Stomach (tissue), 4 donors: ENCODE measurements around the gene OR56B4.

ENCODE experiments used
- POLR2AphosphoS5 ChIP-seq, 3 donors: sonication (generic); formaldehyde crosslinking; IDR thresholded peaks; one replicate each; pipeline ENCODE4 v1.6.1; 2016; ENCODE audit warnings: antibody characterized with exemption in 3 of 3
- TF ChIP-seq, protein P1 (sequence below), 7 experiments: fragments of 450-650 bp in 4 of 7; fragments of 200-600 bp in 3 of 7; sonication (generic) in 3 of 7; IDR thresholded peaks; one replicate each; pipeline ENCODE4 v1.5.1; 2016 to 2019; ENCODE audit warnings: antibody characterized with exemption in 7 of 7, control low read depth in 2 of 7, mild to moderate bottlenecking in 1 of 7

DNA sequence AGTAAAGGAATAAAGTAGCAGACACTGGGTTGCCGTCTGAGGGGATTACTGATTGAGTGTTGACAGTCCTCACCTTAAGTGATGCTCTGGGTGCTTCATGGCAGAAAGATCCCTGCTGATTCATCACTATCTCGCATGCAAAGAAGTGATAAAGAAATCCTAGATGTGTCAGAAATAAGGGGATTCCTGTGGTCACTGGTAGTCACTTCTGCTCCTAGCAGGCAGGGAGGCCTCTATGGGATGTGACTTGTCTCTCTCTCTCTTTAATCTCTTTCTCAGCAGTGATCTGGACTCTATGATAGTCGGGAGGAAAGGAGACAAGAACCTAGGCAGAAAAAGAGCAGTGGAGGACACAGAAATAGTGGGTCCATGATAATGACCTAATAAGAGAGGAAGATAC is 46.0 kb upstream of the OR56B4 start:
- TF ChIP-seq POLR2AphosphoS5 (IDR thresholded peaks at IDR 0.05), result no peak
- TF ChIP-seq, protein P1, sequence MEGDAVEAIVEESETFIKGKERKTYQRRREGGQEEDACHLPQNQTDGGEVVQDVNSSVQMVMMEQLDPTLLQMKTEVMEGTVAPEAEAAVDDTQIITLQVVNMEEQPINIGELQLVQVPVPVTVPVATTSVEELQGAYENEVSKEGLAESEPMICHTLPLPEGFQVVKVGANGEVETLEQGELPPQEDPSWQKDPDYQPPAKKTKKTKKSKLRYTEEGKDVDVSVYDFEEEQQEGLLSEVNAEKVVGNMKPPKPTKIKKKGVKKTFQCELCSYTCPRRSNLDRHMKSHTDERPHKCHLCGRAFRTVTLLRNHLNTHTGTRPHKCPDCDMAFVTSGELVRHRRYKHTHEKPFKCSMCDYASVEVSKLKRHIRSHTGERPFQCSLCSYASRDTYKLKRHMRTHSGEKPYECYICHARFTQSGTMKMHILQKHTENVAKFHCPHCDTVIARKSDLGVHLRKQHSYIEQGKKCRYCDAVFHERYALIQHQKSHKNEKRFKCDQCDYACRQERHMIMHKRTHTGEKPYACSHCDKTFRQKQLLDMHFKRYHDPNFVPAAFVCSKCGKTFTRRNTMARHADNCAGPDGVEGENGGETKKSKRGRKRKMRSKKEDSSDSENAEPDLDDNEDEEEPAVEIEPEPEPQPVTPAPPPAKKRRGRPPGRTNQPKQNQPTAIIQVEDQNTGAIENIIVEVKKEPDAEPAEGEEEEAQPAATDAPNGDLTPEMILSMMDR (IDR thresholded peaks at IDR 0.05), result no peak
